HG02938 (cell line): ENCODE data around the gene AKR7A2.

ENCODE experiments used
- ATAC-seq: cut with Tn5 transposase; IDR thresholded peaks from one replicate; pipeline ENCODE4 v1.9.1; 2021; ENCODE audit warnings: mild to moderate bottlenecking, moderate library complexity; ENCODE audit not compliant: unreplicated experiment

AKR7A2 gene

DNA sequence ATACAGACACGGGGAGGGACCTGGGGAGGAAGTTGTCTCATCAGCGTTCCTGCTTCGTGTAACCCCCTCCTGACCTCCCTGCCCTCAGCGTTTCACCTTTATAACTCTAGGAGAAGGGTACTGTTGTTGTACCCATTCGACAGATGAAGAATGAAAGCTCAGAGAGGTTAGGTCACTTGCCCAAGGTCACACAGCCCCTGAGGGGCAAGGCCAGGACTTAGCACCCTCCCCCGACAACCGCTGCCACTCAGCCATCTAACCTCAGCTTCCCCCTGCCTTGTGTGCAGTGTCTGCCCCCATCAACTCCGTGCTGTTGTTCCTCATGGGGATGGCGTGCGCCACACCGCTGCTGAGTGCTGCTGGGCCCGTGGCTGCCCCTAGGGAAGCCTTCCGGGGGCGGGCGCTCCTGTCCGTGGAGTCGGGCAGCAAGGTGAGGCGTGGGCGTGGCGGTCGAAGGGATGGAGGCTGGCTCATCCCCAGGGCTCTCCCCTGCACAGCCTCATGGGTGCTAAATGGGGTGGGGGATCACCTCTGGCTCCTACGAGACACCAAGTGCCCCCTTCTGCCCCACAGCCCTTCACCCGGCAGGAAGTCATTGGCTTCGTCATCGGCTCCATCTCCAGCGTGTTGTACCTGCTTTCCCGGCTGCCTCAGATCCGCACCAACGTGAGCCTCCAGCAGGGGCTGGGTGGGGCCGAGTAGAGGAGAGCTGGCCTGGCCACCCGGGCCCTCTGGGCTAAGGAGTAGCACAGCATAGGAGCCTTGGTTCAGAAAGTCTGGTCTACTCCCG is 14.2 kb upstream of the AKR7A2 start:
- no peak for ATAC-seq

DNA sequence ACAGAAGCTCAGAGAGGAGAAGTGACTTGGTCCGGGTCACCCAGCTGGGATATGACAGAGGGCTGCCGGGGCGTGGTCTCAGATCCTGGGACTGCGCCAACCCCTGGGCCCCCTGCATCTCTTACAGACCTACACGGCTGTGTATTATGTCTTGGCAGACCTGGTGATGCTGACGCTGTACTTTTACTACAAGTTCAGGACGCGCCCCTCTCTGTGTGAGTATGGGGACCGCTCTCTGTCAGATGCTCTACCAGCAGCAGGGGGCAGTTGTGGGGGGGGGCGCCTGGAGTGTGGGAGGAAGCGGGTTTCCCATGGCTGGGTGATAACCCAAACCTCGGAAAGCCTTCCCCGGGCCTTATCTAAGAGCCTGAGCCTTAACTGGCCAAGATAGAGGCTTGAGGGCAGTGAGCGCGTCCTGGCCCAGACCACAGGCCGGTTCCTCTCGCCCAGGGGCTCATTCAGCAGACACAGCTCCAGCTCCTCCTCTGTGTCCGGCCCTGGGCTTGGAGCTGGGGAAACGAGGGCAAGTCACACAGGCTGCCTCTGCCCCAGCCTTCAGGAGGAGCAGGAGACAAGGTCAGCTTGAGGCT is 13.5 kb upstream of the AKR7A2 start:
- no peak for ATAC-seq

DNA sequence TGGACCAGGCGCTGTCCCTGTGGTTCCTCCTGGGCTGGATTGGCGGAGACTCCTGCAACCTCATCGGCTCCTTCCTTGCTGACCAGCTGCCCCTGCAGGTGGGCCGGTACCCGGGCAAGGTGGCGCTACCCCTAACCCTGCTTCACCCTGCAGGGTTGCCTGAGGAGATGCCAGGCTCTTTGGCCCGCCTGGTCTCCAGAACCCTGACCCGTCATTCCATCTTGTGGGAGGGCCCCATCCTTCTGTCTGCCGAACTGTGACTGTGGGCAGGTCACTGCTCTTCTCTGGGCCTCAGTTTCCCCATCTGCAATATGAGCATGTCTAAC is 12.7 kb upstream of the AKR7A2 start:
- ATAC-seq: no peak

DNA sequence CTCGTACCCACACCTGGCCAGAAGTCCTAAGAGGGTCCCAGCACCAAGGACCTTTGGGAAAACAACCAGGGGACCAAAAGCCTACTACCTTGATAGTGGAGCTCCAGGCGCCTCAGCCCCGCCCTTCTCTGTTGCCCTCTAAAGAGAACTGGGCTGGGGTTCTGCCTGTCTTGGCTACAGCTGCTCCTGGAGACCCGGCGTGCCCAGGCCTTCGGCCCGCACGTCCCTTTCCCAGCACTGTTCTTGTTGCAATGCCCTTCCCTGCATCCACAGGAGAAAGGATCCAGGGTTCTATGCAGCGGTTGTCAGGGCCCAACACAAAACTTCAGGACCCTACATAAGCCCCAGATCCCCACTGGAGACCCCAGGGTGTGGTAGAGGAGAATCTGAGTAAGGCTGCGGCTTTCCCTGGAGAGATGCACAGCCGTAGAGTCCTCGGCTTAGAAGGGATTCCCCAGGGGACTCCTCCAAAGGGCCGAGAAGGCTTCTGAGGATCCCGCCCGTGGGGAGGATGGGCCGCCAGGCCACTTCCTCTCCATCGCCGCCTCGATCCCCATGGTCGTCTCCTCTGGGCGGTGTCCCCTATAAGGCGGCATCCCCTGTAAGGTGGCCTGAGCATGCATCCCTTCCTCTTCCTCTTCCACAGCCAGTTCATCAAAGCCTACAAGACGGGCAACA is 12.2 kb upstream of the AKR7A2 start:
- ATAC-seq: no peak

DNA sequence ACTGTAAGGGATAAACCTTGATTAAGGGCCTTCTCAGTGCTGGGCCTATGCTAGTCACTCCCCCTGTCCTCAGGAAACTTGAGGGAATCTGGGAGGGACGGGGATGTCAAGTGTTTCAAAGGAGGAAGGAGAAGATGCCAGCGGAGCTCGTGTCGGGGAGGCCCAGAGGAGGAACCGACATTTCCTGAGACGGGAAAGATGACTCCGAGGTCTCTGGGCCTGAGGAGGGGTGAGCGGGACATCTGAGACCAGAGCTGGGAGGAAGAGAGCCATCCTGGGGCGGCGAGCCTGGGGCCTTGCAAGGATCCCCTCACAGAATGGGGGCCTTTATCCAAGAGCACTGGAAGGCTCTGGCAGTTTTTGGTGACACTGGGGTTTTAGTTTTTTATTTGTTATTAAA is 10.5 kb upstream of the AKR7A2 start:
- no peak for ATAC-seq

DNA sequence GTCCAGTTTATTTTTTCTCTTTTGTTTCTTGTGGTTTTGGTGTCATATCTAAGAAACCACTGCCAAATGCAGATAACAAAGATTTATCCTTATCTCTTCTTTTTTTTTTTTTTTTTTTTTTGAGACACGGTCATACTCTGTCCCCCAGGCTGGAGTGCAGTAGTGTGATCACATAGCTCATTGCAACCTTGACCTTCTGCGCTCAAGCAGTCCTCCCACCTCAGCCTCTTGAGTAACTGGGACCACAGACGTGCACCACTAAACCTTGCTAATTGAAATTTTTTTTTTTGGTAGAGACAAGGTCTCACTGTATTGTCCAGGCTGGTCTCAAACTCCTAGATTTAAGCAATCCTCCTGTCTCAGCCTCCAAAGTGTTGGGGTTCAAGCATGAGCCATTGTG is 9.1 kb upstream of the AKR7A2 start:
- no peak for ATAC-seq

DNA sequence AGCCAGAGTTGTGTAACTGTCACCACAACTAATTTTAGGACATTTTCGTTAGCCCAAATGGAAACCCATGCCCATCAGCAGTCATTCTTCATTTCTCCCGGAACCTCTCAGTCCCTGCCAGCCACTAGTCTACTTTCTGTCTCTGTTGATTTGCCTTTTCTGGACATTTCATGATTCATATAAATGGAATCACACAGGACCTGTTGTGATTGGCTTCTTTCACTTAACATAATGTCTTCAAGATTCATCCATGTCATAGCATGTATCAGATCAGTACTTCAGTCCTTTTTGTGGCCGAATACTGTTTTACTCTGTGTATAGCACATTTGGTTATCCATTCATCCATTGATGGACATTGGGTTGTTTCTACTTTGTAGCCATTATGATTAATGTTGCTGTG is 7.3 kb upstream of the AKR7A2 start:
- ATAC-seq: no peak

DNA sequence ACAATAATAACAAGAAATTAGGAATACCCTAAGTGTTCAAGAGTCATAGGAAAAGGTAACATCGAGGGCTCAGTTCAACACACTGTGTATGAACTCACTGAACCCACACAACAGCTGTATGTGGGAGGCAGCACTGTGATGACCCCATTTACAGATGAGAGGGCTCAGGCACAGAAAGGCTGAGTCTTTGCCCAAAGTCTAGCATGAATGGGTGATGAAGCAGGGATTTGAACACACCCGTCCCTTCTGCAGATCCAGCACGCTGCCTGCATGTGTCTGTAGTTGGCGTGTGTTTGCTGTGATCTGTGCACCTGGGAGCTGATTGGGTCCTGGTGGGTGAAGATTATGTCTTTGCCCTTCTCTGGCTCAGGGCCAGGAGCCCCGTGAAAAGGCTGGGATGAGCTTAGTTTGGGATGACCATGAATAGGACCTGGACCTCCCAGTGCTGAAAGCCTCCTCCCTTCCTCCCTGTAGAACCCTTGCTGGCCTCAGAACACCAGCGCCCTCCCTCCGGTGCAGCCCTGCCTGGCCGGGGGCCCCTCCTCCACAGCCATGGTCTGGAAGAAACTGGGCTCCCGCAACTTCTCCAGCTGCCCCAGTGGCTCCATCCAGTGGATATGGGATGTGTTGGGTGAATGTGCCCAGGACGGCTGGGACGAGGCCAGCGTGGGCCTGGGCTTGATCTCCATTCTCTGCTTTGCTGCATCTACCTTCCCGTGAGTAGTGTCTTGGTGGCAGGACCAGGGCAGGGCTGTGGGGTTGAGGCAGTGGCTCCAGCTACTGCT is 5.4 kb upstream of the AKR7A2 start:
- ATAC-seq: no peak

DNA sequence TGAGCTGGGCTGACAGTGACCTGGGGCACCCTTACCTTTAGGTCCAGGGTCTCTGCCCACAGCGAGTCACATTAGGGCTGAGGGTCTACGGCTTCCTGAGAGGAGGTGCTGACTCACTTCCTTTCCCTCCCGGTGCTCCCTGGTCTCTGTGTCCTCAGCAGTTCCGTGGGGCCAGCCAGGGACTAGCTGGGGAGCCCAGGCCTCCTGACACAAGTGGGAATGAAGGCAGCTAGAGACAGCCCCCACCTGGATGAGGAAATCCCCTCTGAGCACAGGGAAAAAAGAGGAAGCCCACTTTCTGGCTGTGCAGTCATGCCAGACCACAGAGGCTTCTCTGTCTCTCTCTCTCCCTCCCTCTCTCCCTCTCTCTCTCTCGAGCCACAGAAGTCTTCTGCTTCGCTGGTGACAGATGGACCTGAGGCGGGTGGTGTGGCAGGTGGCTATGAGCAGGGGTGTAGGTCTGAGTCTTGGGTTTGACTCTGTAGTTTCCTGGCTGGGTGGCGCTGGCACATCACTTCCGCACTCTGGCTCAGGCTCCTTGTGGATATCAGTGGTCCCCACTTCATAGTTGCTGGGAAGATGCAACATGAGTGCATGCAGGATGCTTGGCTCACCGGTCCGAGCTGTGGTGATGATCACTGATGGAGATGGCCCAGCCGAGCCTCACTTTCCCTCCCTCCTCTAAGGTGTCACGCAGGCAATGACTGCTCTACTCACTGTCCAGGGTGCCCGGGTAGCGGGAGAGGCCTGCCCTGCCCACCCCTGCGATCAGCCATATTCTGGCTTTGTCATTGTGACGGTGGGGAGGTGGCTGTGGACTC is 3.6 kb upstream of the AKR7A2 start:
- no peak for ATAC-seq

DNA sequence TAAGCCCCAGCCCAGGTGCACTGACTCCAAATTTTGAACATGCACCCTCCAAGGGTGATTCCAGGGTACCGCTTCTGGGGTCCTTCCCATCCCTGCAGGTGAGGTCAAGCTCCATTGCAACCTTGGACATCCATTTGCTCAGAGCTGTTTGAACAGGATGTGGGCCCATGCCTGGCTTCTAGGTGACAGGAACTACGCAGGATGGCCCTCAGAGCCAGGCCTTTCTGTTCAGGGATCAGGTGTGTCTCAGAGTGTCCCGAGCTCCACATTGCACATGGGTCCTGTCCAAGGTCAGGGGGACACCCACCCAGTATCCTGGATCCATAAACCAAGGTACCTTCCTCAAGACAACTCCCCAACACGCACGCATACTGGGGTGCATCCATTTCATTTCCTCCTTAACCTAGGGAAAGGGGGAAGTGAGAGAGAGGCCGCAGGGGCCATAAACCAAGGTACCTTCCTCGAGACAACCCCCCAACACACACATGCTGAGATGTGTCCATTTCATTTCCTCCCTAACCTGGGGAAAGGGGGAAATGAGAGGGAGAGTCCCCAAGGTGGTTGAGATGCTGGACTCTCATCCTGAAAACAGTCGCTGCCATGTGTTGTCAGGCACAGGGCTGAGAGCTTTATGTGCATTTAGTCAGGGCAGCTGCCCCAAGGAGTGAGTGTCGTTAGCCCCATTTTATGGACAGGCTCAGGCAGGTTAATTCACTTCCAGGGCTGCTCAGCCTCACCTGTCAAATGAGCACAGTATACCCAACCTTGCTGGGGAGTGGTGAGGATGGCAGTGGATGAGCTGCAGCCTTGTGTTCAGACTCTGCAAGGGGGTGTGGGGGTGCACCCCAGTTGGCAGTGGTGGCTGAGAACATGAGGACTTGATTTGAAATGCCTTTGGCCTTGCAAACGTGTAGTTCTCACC is 2.3 kb upstream of the AKR7A2 start:
- no peak for ATAC-seq

DNA sequence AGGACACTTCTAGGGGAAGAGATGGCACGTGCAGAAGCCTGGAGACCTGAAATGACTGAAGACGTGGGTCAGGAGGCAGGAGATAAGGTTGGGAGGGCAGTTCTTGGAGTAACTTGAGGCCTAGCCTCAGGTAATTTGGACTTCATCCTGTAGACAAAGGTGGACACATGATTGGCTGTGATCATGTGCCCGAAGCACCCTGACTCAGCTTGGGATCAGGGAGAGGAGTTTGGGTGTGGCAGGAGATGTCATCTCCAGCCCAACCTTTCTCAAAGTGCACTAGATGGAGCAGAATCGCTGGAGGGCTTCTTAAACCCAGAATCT is 1.7 kb upstream of the AKR7A2 start:
- no peak for ATAC-seq

DNA sequence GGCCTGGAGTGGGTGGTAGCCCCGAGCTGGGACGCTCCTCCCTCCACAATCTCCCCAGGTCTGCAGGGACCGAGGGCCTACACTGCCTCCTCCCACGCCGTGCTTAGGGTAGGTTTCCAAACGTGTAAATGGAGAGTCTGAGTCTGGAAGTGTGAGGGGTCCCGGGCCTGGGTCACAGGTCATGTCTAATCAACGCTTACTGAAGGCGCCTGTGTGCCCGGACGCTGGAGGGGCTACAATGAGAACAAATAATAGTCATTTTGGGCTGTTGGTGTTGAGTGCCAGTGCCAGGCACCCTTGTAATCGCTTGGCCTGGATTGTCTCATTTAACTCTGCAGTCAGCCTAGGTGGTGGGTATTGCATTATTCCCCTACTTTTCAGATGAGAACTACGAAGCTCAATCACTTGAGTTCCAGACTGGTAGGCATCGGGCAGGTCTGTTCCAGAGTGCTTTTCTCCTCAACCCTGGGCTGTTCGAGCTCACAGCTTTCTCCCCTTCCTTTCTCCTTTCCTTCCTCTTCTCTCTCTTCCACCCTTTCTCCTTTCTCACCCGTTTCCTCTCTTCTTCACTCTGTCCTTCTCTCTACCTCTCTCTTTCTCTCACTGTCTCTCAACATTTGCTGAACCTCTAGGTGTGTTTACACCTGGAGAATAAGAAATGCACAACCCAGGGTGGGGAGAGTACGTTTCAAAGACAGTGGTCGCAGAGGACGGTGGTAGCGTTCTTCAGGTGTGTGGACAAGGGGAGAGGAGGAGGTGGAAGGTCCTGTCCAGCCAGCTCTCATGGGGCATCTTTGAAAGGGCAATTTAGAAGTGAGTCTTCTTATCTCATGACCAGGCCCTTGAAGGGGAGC is 1.1 kb upstream of the AKR7A2 start:
- ATAC-seq: no peak

DNA sequence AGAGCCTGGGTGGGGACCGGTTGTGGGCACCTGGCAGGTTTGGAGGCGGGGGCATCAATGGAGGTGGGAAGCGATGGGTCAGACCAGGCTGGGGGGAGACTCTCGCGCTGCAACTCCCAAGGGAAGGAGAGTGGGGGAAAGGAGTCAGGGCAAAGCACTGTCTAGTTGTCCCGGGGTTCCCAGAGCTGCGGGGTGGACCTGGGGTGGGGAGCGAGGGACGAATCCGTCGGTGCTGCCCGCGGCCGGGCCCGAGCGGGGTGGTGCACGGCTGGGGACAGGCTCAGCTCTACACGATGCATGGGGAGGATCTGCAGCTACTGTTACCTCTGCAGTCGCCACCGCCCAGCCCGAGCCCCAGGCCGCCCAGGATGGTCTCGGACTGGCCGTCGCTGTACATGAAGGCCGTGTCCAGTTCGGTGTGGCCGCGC is 427 bp downstream of the AKR7A2 start:
- peak; percentile 14 for ATAC-seq

DNA sequence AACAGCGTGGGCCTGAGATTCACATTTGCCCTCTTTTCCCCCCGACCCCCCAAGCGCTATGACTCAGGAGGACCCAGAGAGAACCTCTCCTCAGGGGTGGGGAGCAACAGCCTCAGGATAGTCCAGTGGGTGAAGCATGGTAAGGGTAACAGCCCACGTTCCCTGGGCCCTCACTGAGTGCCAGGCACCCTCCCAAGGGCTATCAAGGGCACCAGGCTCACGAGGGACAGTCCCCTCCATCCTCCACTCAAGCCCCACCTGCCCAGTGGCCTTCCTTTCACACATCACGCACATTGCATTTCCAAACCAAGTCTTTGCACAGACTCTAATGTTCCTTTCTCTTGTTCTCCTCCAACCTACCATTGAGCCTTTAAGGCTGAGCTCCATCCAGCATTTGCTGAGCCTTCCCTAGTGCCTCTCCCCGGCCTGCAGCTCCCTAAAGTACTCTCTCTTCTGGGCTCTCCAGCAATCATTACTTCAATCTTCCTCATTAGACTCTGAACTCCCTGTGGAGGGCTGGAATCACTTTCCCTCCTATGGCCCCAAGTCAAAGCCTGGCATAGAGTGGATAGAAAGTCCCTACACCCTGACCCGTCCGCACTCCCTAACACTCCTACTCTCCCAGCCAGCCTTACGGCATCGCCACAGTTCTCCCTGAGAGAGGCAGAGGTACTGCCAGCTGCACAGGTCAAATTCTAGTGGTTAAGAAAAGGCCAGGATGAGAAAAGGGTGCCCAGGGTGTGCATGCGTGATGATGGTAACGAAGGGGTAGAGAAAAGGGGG is 1.0 kb downstream of the AKR7A2 start:
- ATAC-seq: no peak

DNA sequence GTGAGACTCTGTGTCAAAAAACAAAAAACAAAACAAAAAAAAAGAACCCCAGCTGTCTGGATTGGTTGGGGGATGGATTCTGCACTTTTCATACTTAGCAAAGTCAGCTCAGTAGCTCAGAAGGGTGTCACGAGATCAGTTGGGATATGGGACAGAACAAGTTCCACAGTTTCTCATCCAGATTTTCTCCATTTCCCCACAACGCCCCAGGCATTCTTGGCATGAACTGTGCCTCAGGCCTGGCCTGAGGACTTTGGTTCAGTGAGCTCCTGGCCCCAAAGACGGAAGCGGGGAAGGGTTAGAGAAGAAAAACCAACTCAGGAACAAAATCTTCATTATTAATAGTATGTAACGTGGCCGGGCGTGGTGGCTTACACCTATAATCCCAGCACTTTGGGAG is 1.9 kb downstream of the AKR7A2 start:
- no peak for ATAC-seq

DNA sequence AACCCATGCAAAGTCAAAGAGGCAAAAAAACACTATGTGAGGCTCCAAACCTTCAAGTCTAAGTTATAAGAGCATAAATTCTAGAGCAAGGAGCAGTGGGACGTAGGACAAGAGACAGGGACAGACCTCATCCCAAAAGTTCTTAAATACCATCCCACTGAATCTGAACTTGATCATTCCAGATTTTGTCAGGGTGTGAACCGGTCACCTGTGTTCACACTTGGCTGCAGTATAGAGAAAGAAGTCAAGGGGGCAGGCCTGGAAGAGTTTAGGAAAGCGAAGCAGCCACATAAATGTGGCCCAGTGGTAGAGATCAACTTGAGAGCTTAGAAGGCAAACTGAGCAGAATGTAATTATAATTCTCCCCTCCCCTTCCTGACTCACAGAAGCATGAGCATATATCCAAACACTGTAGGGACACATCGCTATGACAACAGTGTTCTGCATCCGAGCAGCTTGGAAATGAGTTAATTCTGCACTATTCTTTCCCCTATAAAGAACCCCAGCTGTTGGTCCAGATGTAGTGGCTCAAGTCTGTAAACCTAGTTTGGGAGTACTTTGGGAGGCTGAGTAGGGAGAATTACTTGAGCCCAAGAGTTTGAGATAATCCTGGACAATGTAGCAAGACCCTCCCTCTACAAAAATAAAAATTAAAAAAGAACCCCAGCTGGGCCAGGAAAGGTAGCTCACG is 2.7 kb downstream of the AKR7A2 start:
- ATAC-seq: no peak

DNA sequence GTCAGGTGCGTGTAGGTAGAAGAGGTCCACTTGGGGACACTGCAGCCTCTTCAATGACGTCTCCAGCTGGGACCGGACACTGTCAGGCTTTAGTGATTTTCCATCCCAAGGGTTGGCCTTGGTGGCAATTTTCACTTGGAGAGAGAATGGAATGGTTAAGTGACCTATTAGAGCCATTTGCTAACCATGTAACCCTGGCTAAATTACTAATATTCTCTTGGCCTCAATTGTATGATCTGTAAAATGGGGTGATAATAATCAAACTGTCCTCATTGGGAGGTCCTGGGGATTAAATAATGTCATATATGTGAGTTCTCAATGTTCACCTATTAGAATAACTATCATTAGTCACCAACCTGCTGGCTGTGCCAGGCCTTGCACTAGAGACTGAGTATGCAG is 3.4 kb downstream of the AKR7A2 start:
- no peak for ATAC-seq
